ENCODE results near the gene FERMT3.

The FERMT3 gene

GRCh38 chr11:64222651-64223000 lies 16.1 kb downstream of the FERMT3 start:
- no peak for FAIRE-seq

- FAIRE-seq = no peak
Observed at GRCh38 chr11:64223001-64223651, 16.6 kb downstream of the FERMT3 start.

- FAIRE-seq = no peak
Observed at GRCh38 chr11:64224151-64224890, 17.8 kb downstream of the FERMT3 start.

GRCh38 chr11:64224891-64225607 lies 18.5 kb downstream of the FERMT3 start:
- no peak for FAIRE-seq

GRCh38 chr11:64225608-64226506 lies 19.3 kb downstream of the FERMT3 start, which contains the start of the genes NUDT22 and TRPT1:
TSS of gene NUDT22 (plus strand) at chr11:64226274. CDS start at chr11:64226653, 379 bp downstream.
TSS of gene TRPT1 (minus strand) at chr11:64226186. CDS start at chr11:64225860, 326 bp downstream.
- no peak for FAIRE-seq

GRCh38 chr11:64226507-64227051 lies 20.1 kb downstream of the FERMT3 start:
- FAIRE-seq = no peak

- FAIRE-seq = no peak
Observed at GRCh38 chr11:64227405-64227956, 21.0 kb downstream of the FERMT3 start.

GRCh38 chr11:64229090-64229743 lies 22.7 kb downstream of the FERMT3 start:
- no peak for FAIRE-seq

GRCh38 chr11:64229744-64230170 lies 23.2 kb downstream of the FERMT3 start:
- FAIRE-seq = no peak

- FAIRE-seq = peak; percentile 94
Observed at GRCh38 chr11:64230171-64230984, 23.9 kb downstream of the FERMT3 start, which contains the start of gene DNAJC4. TSS of gene DNAJC4 (plus strand) at chr11:64230548. CDS start at chr11:64230855, 307 bp downstream.

GRCh38 chr11:64230985-64231365 lies 24.5 kb downstream of the FERMT3 start:
- FAIRE-seq = no peak

GRCh38 chr11:64231546-64231945 lies 25.0 kb downstream of the FERMT3 start:
- FAIRE-seq = no peak

GRCh38 chr11:64232182-64232966 lies 25.9 kb downstream of the FERMT3 start:
- no peak for FAIRE-seq

- no peak for FAIRE-seq
Observed at GRCh38 chr11:64232967-64233315, 26.4 kb downstream of the FERMT3 start.

- no peak for FAIRE-seq
Observed at GRCh38 chr11:64233913-64234586, 27.5 kb downstream of the FERMT3 start, which contains the start of gene VEGFB. TSS of gene VEGFB (plus strand) at chr11:64234584. CDS start at chr11:64234834, 250 bp downstream.

- FAIRE-seq = no peak
Observed at GRCh38 chr11:64234647-64235379, 28.3 kb downstream of the FERMT3 start.

- no peak for FAIRE-seq
Observed at GRCh38 chr11:64235437-64236161, 29.1 kb downstream of the FERMT3 start.
